Neuronal stem cell (in vitro differentiated cells): ENCODE results near the gene STRADB.
"Not testable (repeated sequence)": the region's sequence is repeated elsewhere in the genome, so short reads cannot be mapped to it uniquely, and the experiment has no call there.

Source experiments
- DNase-seq: peaks from one replicate; pipeline ENCODE4 v3.0.0-alpha.2; 2013; ENCODE audit warnings: low spot score
- H2AFZ ChIP-seq: one replicate; pipeline ENCODE4 v1.6.1; 2013; ENCODE audit warnings: mild to moderate bottlenecking, low read length, inconsistent platforms
- H2AK5ac ChIP-seq: 2 replicates; pipeline ENCODE4 v1.6.1; 2013; ENCODE audit warnings: low read depth, mild to moderate bottlenecking, inconsistent platforms, low read length, moderate library complexity, mixed read lengths
- H2BK120ac ChIP-seq: 2 replicates; pipeline ENCODE4 v1.6.1; 2013; ENCODE audit warnings: low read depth, mild to moderate bottlenecking, inconsistent platforms, low read length, moderate library complexity, mixed read lengths
- H2BK12ac ChIP-seq: one replicate; pipeline ENCODE4 v1.6.1; 2013; ENCODE audit warnings: low read length, inconsistent platforms
- H2BK15ac ChIP-seq: 2 replicates; pipeline ENCODE4 v1.6.1; 2013; ENCODE audit warnings: mild to moderate bottlenecking, low read length, inconsistent platforms, mixed read lengths
- H2BK5ac ChIP-seq: one replicate; pipeline ENCODE4 v1.6.1; 2013; ENCODE audit warnings: inconsistent platforms, mild to moderate bottlenecking, low read length, moderate library complexity
- H3K14ac ChIP-seq: one replicate; pipeline ENCODE4 v1.6.1; 2013; ENCODE audit warnings: low read length, inconsistent platforms
- H3K18ac ChIP-seq: 2 replicates; pipeline ENCODE4 v1.6.1; 2013; ENCODE audit warnings: low read length, inconsistent platforms
- H3K23ac ChIP-seq: 2 replicates; pipeline ENCODE4 v1.6.1; 2013; ENCODE audit warnings: low read depth, mild to moderate bottlenecking, mixed read lengths, low read length, inconsistent platforms; ENCODE audit not compliant: poor library complexity
- H3K27ac ChIP-seq: replicated peaks from 3 replicates; pipeline ENCODE4 v1.5.1; 2013; ENCODE audit warnings: low read length, inconsistent platforms
- H3K27me3 ChIP-seq, 3 experiments: 2 replicates each; pipeline ENCODE4 v1.6.1; 2013; ENCODE audit warnings: low read length in 3 of 3, mild to moderate bottlenecking in 2 of 3, inconsistent platforms in 1 of 3, low read depth in 1 of 3, mixed read lengths in 1 of 3, moderate library complexity in 1 of 3; ENCODE audit not compliant: control insufficient read depth in 3 of 3, insufficient read depth in 3 of 3
- H3K36me3 ChIP-seq, 2 donors: replicated peaks in 1 of 2; 2 replicates each; pipeline ENCODE4 v1.6.1; 2013; ENCODE audit warnings: low read length in 2 of 2; ENCODE audit not compliant: control insufficient read depth in 2 of 2, insufficient read depth in 2 of 2
- H3K4ac ChIP-seq: 2 replicates; pipeline ENCODE4 v1.6.1; 2013; ENCODE audit warnings: inconsistent platforms, mild to moderate bottlenecking, low read length, moderate library complexity
- H3K4me1 ChIP-seq, 2 donors: 1 replicate in 1 of 2; 2 replicates in 1 of 2; pipeline ENCODE4 v1.6.1; 2013; ENCODE audit warnings: low read length in 2 of 2, low read depth in 1 of 2; ENCODE audit not compliant: control insufficient read depth in 2 of 2, insufficient read depth in 1 of 2
- H3K4me2 ChIP-seq: one replicate; pipeline ENCODE4 v1.6.1; 2013; ENCODE audit warnings: mild to moderate bottlenecking, low read length, inconsistent platforms; ENCODE audit not compliant: insufficient read depth, poor library complexity, severe bottlenecking
- H3K4me3 ChIP-seq, 2 donors: 2 replicates each; pipeline ENCODE4 v1.5.1; 2013; ENCODE audit warnings: low read length in 2 of 2, mild to moderate bottlenecking in 2 of 2, inconsistent platforms in 1 of 2, moderate library complexity in 1 of 2
- H3K79me1 ChIP-seq: one replicate; pipeline ENCODE4 v1.6.1; 2013; ENCODE audit warnings: low read depth, mild to moderate bottlenecking, inconsistent platforms, low read length, moderate library complexity
- H3K9ac ChIP-seq: one replicate; pipeline ENCODE4 v1.6.1; 2013; ENCODE audit warnings: mild to moderate bottlenecking, low read depth, low read length, inconsistent platforms; ENCODE audit not compliant: poor library complexity
- H3K9me3 ChIP-seq, 2 donors: replicated peaks in 1 of 2; 2 replicates each; pipeline versions ENCODE3 to v1.6.1; 2013; ENCODE audit warnings: low read length in 2 of 2, mild to moderate bottlenecking in 2 of 2, inconsistent platforms in 1 of 2, low read depth in 1 of 2, mixed read lengths in 1 of 2, moderate library complexity in 1 of 2; ENCODE audit not compliant: control insufficient read depth in 2 of 2, insufficient read depth in 1 of 2
- H4K8ac ChIP-seq: one replicate; pipeline ENCODE4 v1.6.1; 2013; ENCODE audit warnings: low read depth, mild to moderate bottlenecking, inconsistent platforms, low read length, moderate library complexity
- H4K91ac ChIP-seq: one replicate; pipeline ENCODE4 v1.6.1; 2013; ENCODE audit warnings: low read length, low read depth, mild to moderate bottlenecking, inconsistent platforms; ENCODE audit not compliant: poor library complexity
- WGBS, 2 donors: extraction: QIAGEN DNeasy Blood & Tissue Kit; methylation state at CpG; one replicate each; pipeline ENCODE4 v1.1.7; 2013; ENCODE audit warnings: missing lambda C conversion rate in 2 of 2, mixed read lengths in 1 of 2; ENCODE audit not compliant: insufficient read length in 2 of 2, insufficient replicate concordance in 1 of 2; ENCODE audit errors: extremely low coverage in 2 of 2; 5-methylcytosine and 5-hydroxymethylcytosine counted together

The STRADB gene

GRCh38 chr2:201430322-201430721 is 21.2 kb upstream of the STRADB start:
- H3K79me1 ChIP-seq, H3K4ac ChIP-seq, H2BK15ac ChIP-seq, H3K4me3 ChIP-seq, H3K4me2 ChIP-seq, H3K23ac ChIP-seq, H3K4me1 ChIP-seq, H4K8ac ChIP-seq, H3K27ac ChIP-seq, H3K27me3 ChIP-seq, DNase-seq, H3K9ac ChIP-seq, H2AK5ac ChIP-seq, H3K36me3 ChIP-seq, H2BK5ac ChIP-seq, H3K18ac ChIP-seq, H2BK120ac ChIP-seq, H2AFZ ChIP-seq, H4K91ac ChIP-seq, H3K14ac ChIP-seq, H2BK12ac ChIP-seq: not testable (repeated sequence)
- WGBS, 2 donors: no CpG with 5 or more reads among the region's 12 CpGs
- H3K9me3 ChIP-seq: peaks cover 2 to 11% of the 10 kb centered on the region in 2 donors

GRCh38 chr2:201430839-201431238 is 20.7 kb upstream of the STRADB start:
- H2AK5ac ChIP-seq: no peak overlapping the region
- H3K79me1 ChIP-seq: no peaks in the 10 kb centered on the region
- peaks cover 2 to 11% of the 10 kb centered on the region in 2 donors for H3K9me3 ChIP-seq
- no peak overlapping the region for H2AFZ ChIP-seq
- H3K18ac ChIP-seq: no peak overlapping the region
- H3K4ac ChIP-seq: no peak overlapping the region
- no peak overlapping the region for H4K8ac ChIP-seq
- H3K4me3 ChIP-seq: no peak overlapping the region
- H3K4me1 ChIP-seq: peaks cover 0 to 7% of the 10 kb centered on the region in 2 donors
- no peak overlapping the region for H2BK120ac ChIP-seq
- H3K36me3 ChIP-seq: no peaks in the 10 kb centered on the region
- H4K91ac ChIP-seq: no peak overlapping the region
- H2BK12ac ChIP-seq: no peak overlapping the region
- H3K4me2 ChIP-seq: no peak overlapping the region
- no peak overlapping the region for H3K14ac ChIP-seq
- H3K27ac ChIP-seq: no peak overlapping the region
- no peak overlapping the region for H2BK5ac ChIP-seq
- no CpG with 5 or more reads among the region's 5 CpGs for WGBS, 2 donors
- H3K9ac ChIP-seq: no peak overlapping the region
- no peaks in the 10 kb centered on the region for H3K27me3 ChIP-seq
- H3K23ac ChIP-seq: no peak overlapping the region
- H2BK15ac ChIP-seq: no peak overlapping the region
- DNase-seq: no peak

DNA sequence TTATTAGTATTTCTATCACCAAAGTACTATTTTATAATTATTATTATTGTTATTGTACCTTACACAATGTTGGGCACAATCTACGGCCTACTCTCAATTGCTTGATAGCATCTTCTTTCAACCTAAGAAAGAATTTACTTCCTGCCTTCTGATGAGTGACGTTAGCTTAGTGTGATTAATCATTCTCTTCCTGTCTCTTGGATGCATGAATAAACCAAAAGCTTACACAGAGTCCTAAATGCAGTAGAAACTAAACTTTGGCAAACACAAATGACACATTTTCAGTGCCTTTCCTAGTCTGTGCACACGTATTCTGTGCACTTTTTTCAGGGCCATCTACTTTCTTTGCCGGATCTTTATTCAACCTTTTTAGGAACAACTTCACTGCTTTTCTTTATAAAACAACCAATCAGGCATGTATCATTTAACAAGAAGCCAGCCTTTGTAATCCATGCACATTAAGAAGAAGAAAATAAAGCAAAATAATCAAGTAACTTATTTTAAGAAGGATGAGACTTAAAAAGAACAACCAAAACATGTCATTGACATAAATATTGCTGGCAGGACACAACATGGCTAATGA is 19.4 kb upstream of the STRADB start:
- Histone ChIP-seq H4K91ac (no peak overlapping the region), H3K4me3 (no peak overlapping the region), H4K8ac (no peak overlapping the region), H3K27ac (no peak overlapping the region), H3K27me3 (no peaks in the 10 kb centered on the region), H2BK120ac (no peak overlapping the region), H2AFZ (no peak overlapping the region), H3K23ac (no peak overlapping the region), H2BK15ac (no peak overlapping the region), H3K4ac (no peak overlapping the region), H2AK5ac (no peak overlapping the region), H2BK12ac (no peak overlapping the region), H3K4me1 (peaks cover 0 to 7% of the 10 kb centered on the region in 2 donors), H3K36me3 (no peaks in the 10 kb centered on the region), H3K9ac (no peak overlapping the region), H3K4me2 (no peak overlapping the region), H3K9me3 (peaks cover 2 to 11% of the 10 kb centered on the region in 2 donors), H2BK5ac (no peak overlapping the region), H3K14ac (no peak overlapping the region), H3K79me1 (no peaks in the 10 kb centered on the region), H3K18ac (no peak overlapping the region)
- no CpG with 5 or more reads among the region's 4 CpGs for WGBS, 2 donors
- DNase-seq: no peak

- Histone ChIP-seq H3K4me2 (no peak overlapping the region), H3K4ac (no peak overlapping the region), H4K91ac (no peak overlapping the region), H2AFZ (no peak overlapping the region), H2AK5ac (no peak overlapping the region), H2BK120ac (no peak overlapping the region), H2BK5ac (no peak overlapping the region), H3K27me3 (no peaks in the 10 kb centered on the region), H3K14ac (no peak overlapping the region), H3K4me1 (peaks cover 0 to 7% of the 10 kb centered on the region in 2 donors), H3K79me1 (no peaks in the 10 kb centered on the region), H3K4me3 (no peak overlapping the region), H3K9ac (no peak overlapping the region), H3K18ac (no peak overlapping the region), H4K8ac (no peak overlapping the region), H3K9me3 (peaks cover 2 to 11% of the 10 kb centered on the region in 2 donors), H2BK15ac (no peak overlapping the region), H2BK12ac (no peak overlapping the region), H3K27ac (no peak overlapping the region), H3K36me3 (no peaks in the 10 kb centered on the region), H3K23ac (no peak overlapping the region)
- DNase-seq: no peak
- WGBS, 2 donors: no CpG with 5 or more reads among the region's 5 CpGs
These were observed 18.7 kb upstream of the STRADB start for GRCh38 chr2:201432621-201433393.
